ENCODE data around the gene DNAJB6.
"Not testable (repeated sequence)": the region's sequence is repeated elsewhere in the genome, so short reads cannot be mapped to it uniquely, and the experiment has no call there.

DNAJB6 gene

GRCh38 chr7:157444011-157444842 is 107.4 kb downstream of the DNAJB6 start:
- DNase-seq: no peak

DNA sequence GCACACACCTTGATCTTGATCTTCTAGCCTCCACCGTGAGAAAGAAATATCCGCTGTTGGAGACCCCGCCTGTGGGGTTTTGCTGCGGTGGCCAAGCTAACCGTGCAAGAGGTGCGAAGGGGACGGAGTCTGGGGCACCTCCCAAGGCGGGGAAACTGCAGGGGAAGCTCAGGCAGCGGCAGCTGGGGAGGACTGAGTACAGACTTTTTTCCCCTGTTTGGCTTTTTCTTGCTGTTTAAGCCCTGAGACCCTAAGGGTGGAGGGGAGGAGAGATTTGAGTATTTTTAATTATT is 108.0 kb downstream of the DNAJB6 start:
- no peak for DNase-seq

DNA sequence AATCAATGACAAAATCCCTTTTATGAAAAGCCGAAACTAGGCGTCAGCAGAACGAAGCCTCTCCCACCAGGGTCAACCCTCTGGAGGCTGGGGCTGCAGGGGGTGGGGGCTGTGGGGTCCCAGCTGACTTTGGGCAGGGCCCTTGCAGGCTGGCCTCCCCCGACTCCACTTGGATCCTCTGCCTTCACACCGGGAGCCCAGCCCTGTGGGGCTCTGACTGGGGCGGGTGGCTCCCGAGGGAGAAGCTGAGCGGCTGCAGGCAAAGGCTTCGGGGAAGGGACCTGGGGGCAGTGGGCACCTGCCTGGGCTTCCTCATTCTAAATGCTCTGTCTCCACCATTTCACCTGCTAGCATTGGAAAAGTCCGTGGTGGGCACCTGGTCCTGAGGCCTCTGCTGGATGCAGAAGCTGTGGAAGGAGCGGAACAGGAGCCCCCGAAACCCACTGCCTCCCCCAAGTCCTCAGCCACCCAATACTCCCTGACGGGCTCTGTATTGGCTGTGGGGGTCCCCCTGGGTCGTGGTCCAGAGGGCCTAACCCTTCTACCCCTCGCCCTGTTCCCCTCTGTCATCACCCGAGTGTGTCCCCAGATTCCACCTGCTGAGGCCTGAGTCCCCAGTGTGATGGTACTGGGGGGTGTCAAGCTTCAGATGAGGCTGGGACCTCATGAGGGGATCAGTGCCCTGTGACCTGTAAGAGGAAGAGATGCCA is 108.6 kb downstream of the DNAJB6 start:
- no peak for DNase-seq

DNA sequence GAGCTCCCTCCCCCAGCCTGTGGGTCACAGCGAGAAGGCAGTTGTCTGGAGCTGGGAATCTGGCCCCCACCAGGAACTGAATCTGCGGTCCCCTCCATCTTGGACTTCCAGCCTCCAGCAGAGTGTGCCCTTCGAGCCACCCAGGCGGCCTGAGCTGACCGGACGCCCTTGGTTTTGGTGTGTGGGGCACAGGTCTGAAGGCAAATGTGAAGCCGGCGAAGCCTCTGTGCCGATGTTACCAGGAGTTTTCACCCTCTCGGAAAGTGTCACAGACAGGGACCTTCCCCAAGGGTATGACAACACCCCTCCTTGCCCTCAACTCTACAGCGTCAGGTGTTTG is 109.1 kb downstream of the DNAJB6 start:
- no peak for DNase-seq

DNA sequence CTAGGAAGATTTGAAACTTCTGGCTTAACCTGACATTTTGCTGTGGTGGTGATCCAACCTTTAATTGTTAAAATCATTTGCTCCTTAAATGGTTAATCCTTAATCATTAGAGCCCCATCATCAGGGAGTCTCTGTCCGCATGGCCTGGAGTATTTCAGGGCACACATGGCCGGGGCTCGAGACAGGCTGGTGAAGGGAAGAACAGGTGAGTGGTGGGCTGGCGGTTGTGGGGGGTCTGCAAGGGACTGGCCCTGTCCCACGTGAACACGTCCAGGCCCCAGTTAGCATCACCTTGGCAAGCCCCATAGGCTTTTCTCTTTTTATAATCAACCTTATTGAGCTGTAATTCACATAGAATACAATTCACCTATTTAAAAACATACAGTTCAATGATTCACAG is 109.5 kb downstream of the DNAJB6 start:
- DNase-seq: no peak

GRCh38 chr7:157454003-157454402 is 117.2 kb downstream of the DNAJB6 start:
- not testable (repeated sequence) for DNase-seq

DNA sequence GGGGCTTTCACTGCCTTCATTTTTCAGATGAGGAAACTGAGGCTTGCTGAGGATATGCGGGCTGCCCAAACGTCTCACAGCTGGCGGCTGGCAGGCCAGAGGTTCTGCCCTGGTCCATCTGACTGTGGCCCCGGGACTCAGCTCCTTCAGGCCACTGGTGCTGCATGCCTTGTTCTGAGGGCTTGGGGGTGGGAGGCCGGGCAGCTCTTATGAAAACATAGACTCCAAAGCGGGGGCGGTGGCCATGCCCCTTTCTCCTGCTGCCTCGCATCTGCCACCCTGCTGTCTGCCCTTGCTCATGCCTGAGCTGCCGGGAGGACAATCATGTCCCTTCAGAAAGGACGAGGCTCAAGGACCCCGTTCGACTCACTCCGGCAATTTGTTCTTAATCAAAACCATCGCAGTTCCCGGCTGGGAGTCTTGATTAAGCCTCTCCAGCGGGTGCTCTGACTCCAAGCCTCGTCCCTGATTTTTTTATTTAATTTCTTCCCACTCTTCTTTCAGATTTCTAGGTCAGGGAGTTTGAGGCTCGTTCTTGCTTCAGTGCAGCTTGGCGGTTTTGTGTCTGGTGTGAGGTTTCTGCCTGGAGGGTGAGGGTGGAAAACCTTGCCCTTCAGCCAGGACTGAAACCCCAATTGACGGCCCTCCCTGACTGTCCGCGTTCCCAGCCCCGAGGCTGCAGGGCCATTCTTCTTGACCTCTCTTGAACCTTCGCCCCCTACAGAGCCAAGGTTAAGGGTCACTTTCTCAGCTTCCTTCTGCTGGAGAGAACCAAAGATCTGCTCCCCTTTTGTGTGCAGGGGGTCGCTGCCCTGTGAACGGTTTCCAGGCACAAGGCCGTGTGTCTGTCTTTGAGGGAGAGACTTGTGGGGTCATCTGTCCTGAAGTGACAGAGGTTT is 120.8 kb downstream of the DNAJB6 start:
- DNase-seq: no peak

DNA sequence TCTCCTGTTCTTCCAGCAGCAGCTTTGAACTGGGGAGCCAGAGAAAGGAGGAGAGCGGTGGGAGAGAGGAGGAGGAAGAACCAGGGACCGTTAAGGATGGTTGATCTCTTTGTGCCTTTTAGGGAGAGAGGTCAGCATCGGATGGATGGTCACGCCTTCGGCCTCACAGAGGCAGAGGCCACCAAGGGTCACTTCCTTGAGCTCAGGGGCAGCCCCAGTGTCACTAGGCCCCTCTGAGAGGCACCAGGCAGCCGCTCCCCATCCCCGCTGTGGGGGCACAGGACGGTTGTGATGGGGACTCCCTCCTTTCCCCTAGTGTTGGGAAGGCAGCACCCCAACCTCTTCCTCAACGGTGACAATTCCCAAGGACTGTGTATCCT is 121.4 kb downstream of the DNAJB6 start:
- DNase-seq: no peak

DNA sequence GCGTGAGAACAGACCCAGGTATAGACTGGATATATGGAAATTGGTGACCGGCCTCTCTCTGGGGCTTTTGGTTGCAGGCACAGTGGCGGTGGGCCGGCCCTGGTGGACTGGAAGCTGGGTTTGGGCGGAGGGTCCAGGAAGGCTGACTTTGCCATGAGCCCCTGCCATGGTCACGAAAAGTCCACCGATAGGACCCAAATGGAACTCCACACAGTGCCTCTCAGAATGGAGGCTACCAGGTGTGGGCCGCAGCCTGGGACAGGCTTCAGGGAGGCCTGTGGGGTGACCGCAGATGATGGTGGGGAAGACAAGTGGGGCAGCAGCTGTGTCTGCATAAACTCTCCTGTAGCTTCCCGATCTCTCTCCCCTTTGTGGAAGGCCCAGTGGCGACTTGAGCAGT is 123.2 kb downstream of the DNAJB6 start:
- DNase-seq: no peak

- DNase-seq: no peak
Measured at GRCh38 chr7:157460721-157461120, 123.9 kb downstream of the DNAJB6 start.

DNA sequence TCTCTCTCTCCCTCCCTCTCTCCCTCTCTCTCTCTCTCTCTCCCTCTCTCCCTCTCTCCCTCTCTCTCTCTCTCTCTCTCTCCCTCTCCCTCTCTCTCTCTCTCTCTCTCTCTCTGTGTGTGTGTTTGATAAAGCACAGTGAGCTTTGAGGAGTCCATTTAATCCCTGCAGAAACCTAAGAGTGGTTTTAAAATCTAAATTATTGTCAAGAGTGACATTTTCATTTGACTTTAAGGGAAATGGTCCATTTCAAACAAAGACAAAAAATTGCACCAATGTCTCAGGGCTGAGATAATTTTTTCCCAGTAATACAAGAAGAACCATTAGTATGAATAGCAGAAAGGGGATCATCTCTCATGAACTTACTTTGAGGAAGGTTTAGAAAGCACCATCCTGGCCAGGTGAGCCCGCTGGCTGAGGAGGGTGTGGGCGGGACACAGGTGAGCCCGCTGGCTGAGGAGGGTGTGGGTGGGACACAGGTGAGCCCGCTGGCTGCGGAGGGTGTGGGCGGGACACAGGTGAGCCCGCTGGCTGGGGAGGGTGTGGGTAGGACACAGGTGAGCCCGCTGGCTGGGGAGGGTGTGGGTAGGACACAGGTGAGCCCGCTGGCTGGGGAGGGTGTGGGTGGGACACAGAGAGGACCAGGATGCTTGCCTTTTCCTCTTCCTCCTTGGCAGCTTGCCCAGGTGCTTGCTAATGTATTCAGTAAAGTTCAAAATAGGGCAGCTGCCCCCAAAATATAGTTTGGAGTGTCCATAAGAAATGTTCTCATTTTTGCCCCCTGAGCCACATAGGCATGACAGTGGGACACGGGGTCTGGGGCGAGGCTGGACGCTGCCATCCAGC is 125.0 kb downstream of the DNAJB6 start:
- DNase-seq: no peak

DNA sequence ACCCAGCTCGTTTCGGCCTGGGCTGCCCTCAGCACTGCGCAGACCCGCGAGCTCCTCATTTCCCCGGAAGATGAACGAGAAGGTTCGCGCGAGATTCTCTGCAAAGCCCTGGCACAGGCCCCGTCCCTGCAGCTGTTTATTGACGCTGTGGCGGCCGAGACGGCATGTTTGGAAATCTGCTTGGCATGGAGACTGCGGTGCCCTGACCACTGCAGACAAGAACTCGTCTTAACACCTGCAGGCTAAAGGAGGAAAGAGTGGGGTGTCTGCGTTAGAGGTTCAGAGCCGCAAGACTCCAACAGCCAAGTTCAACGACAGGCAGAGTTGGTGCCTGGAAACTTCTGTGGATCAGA is 125.6 kb downstream of the DNAJB6 start:
- DNase-seq: no peak

- no peak for DNase-seq
Measured at GRCh38 chr7:157462840-157463239, 126.0 kb downstream of the DNAJB6 start.

DNA sequence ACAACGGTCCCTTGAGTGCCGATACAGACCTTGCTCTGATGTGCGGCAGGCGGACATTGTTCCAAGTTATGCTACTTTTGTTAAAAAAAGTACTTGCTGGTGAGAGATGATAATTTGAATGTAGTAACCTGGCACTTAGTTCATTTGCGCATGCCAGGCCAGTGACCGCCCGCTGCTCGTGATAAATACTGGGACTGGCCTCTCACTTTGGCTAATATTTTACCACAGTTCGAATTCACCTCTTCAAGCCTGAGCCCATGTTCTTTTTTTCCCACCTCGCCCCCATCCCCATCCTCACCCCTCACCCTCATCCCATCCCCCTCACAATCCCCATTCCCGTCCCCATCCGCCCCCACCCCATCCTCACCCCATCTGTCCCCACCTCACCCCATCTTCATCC is 126.4 kb downstream of the DNAJB6 start:
- no peak for DNase-seq

DNA sequence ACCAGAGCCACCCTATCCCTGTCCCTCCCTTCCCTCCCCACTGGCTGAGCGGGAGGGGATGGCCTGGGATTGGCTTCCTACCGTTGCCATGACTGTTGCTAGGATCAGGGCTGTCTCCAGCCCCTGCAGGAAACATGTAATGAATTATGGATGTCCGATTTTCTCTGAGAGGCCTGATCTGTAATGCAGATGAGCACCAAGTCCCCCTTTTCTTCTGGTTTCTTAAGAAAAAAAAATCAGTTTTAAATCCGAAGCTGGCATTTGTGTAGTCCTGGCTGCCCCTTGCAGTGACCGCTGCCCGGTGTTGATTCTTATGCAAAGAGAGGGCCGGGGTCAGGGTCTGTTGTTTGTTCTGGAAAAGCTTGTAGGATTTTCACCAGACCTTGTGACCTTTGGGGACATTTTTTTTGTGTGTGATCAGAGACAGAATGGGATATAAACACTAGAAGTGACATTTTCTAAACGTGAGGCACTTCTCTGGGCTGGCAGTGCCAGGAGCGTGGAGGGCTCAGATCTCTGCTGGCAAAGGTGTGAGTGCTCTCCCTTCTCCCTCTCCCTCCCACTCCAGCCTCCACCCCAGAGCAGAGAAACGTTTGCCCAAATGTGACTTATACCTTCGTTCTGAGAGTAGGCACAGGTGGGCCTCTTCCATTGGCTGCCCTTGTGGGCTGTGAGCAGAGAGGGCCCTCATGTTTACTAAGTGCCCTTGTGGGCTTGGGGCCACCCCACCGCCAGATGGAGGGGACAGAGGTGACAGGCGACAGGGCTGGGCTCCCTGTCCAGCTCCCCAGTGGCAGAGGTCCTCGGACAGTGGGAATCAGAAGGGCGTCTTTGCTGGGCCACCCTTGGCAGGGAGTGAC is 127.5 kb downstream of the DNAJB6 start:
- no peak for DNase-seq

- DNase-seq: no peak
Measured at GRCh38 chr7:157464971-157465886, 128.4 kb downstream of the DNAJB6 start.

DNA sequence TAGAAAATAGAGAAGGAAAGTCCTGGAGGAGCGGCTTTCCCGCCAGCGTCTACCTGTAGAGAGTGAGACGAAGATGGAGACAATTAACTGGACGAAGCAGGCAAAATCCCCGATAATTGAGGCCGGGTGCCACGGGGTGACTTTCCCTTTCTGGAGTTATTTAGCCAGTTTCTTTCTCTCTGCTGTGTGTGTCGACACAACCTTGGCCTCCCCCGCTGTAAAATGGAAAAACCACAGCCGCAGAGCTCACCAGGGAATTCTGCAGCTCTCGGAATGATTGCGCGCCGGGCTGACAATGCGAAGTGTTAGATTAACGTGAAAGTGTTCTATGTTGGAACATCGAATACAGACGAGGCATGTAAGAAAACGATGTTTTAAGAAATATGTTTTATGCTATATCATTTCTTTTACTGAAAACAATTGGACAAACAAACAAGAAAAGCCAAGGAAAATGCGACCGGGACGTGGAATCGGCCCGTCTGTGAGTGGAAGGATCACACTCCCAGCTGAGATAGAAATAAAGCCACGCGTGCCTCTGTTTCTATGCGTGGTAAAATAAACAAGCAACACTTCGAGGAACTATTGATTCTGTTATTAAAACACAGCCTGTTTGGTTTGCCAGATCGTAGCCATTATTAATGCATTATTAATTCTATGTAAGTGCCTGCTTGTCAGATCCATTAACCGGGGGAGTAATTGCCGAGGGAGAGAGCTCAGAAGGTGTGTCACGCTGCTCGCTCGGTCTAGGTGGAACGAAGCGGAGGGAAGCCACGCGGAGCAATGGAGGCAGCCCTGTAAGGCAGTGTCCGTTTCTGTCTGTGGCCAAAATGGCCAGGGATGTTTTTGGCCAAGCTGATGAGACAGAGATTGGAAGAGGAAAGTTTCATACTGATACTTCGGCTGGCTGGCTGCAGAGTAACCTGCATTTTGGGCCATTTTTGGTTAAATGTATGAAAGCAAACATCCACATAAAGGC is 129.4 kb downstream of the DNAJB6 start:
- no peak for DNase-seq

DNA sequence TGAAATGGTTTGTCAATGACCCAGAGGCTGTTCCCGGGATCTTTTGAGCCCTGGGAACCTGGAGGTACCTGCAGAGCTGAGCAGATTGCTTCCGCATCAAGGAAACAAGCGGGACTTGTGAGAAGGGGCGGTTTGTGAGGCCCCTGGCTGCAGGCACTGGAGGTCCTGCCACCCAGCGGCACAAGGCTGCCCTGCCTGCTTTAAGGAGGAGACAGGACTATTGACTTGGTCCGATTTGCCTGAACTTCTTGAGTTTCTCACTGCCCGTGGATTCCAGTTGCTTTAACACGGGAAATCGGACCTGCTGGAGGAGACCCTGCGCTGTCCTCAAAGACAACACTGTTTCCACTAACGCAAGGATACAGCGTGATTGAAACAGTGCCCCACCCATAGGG is 130.1 kb downstream of the DNAJB6 start:
- no peak for DNase-seq
